GM19351 (cell line): ENCODE data around the gene MBLAC1.

Experiments
- ATAC-seq: cut with Tn5 transposase; IDR thresholded peaks from one replicate; pipeline ENCODE4 v1.9.1; 2021; ENCODE audit warnings: mild to moderate bottlenecking, moderate library complexity; ENCODE audit not compliant: unreplicated experiment

MBLAC1 gene

GRCh38 chr7:100095704-100096103 is 31.1 kb upstream of the MBLAC1 start:
- no peak for ATAC-seq

- ATAC-seq: no peak
These were observed 27.9 kb upstream of the MBLAC1 start for GRCh38 chr7:100098913-100099312.

GRCh38 chr7:100099452-100099851 is 27.3 kb upstream of the MBLAC1 start:
- ATAC-seq: no peak

- ATAC-seq: peak; percentile 65
These were observed 26.2 kb upstream of the MBLAC1 start for GRCh38 chr7:100100420-100101015.

- ATAC-seq: peak; percentile 83
These were observed 25.5 kb upstream of the MBLAC1 start, which contains the start of the genes AP4M1 and MCM7 for GRCh38 chr7:100101016-100101862. Gene AP4M1, plus strand, starts transcription at chr7:100101643. Its CDS starts 72 bp downstream, at chr7:100101715. Gene MCM7, minus strand, starts transcription at chr7:100101397. Its CDS starts 103 bp downstream, at chr7:100101294.

- ATAC-seq: no peak
These were observed 23.6 kb upstream of the MBLAC1 start for GRCh38 chr7:100102950-100103840.

- no peak for ATAC-seq
These were observed 21.2 kb upstream of the MBLAC1 start for GRCh38 chr7:100105534-100105933.

- ATAC-seq: no peak
These were observed 20.1 kb upstream of the MBLAC1 start for GRCh38 chr7:100106633-100107032.

- no peak for ATAC-seq
These were observed 19.5 kb upstream of the MBLAC1 start for GRCh38 chr7:100107125-100107737.

- ATAC-seq: no peak
These were observed 18.9 kb upstream of the MBLAC1 start for GRCh38 chr7:100107890-100108289.

- no peak for ATAC-seq
These were observed 17.1 kb upstream of the MBLAC1 start for GRCh38 chr7:100109521-100110163.

GRCh38 chr7:100111156-100111555 is 15.6 kb upstream of the MBLAC1 start:
- no peak for ATAC-seq

- no peak for ATAC-seq
These were observed 14.9 kb upstream of the MBLAC1 start for GRCh38 chr7:100111914-100112313.

GRCh38 chr7:100115026-100115425 is 11.7 kb upstream of the MBLAC1 start:
- ATAC-seq: no peak

- no peak for ATAC-seq
These were observed 8.2 kb upstream of the MBLAC1 start for GRCh38 chr7:100118388-100119071.

GRCh38 chr7:100119072-100119969 is 7.4 kb upstream of the MBLAC1 start, which contains the start of the genes CNPY4 and TAF6:
Gene CNPY4, plus strand, starts transcription at chr7:100119634. Its CDS starts 111 bp downstream, at chr7:100119745.
Gene TAF6, minus strand, starts transcription at chr7:100119358. Its CDS starts 5,149 bp downstream, at chr7:100114209.
- peak; percentile 78 for ATAC-seq

GRCh38 chr7:100119970-100120732 is 6.6 kb upstream of the MBLAC1 start:
- peak; percentile 34 for ATAC-seq

- ATAC-seq: no peak
These were observed 6.1 kb upstream of the MBLAC1 start for GRCh38 chr7:100120733-100121036.
